Esophagus squamous epithelium (tissue), 4 donors: ENCODE results near the gene NKX2-1.

ENCODE experiments used
- CTCF ChIP-seq, 6 experiments: fragments of 450-650 bp in 4 of 6; fragments of 200-600 bp in 2 of 6; sonication (generic) in 2 of 6; IDR thresholded peaks; one replicate each; pipeline ENCODE4 v1.5.1; 2016 to 2019; ENCODE audit warnings: antibody characterized with exemption in 6 of 6, mild to moderate bottlenecking in 4 of 6, moderate library complexity in 4 of 6
- POLR2A ChIP-seq, 4 donors: fragments of 450-650 bp; IDR thresholded peaks; one replicate each; pipeline ENCODE4 v1.6.1; 2017; ENCODE audit warnings: antibody characterized with exemption in 4 of 4, mild to moderate bottlenecking in 4 of 4, moderate library complexity in 3 of 4

GRCh38 chr14:36517242-36518030, 2.6 kb downstream of the NKX2-1 start:
- TF ChIP-seq CTCF (IDR thresholded peaks at IDR 0.05), result no peak
- TF ChIP-seq POLR2A (IDR thresholded peaks at IDR 0.05), result no peak
